ENCODE measurements around the gene CSPG4.
"Not testable (repeated sequence)": the region's sequence is repeated elsewhere in the genome, so short reads cannot be mapped to it uniquely, and the experiment has no call there.

The CSPG4 gene

DNA sequence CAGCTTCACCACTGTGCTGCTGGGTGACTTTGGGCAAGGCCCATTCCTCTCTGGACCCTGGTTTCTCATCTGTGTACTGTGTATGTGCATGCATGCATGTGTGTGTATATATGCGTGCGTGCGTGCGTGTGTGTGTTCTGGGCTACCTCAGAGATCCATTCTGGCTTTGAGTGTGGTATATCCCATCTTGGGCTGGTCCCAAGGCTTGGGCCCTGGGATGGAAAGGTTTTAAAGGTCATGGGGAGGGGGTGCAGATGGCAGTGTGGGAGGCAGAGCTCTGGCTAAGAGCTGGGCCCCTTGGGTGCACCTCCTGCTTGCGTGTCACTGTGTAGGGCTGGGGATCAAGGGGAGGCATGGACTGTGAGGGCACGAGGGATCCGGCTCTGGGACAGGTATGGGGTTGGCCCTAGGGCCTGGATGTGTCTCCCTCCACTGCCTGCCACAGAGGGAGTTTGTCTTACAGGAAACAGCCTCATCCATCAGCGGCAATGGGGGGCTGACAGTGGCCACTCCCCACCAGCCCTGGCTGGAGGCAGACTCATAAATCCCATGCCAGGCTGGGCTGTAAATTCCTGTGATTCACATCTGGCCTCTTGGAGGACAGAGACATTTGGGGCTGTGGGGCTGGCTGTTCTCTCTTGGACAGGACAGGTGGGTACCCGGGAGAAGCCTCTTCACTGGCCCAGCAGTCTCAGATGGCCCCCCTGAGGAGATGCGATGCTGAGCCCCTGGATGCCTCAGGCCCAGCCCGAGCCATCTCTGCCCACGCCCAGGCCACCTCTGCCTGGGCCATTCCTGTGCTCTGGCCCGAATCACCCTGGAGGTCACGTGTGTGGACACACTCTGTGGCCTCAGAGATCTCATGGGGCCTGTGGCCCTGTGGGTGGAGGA, 21.4 kb upstream of the CSPG4 start:
- TF ChIP-seq, protein P1, sequence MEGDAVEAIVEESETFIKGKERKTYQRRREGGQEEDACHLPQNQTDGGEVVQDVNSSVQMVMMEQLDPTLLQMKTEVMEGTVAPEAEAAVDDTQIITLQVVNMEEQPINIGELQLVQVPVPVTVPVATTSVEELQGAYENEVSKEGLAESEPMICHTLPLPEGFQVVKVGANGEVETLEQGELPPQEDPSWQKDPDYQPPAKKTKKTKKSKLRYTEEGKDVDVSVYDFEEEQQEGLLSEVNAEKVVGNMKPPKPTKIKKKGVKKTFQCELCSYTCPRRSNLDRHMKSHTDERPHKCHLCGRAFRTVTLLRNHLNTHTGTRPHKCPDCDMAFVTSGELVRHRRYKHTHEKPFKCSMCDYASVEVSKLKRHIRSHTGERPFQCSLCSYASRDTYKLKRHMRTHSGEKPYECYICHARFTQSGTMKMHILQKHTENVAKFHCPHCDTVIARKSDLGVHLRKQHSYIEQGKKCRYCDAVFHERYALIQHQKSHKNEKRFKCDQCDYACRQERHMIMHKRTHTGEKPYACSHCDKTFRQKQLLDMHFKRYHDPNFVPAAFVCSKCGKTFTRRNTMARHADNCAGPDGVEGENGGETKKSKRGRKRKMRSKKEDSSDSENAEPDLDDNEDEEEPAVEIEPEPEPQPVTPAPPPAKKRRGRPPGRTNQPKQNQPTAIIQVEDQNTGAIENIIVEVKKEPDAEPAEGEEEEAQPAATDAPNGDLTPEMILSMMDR (IDR thresholded peaks at IDR 0.05; ENCODE audit: low read depth, low read length, missing control alignments) = no peak
- no peak overlapping the region for H3K4me3 ChIP-seq (replicated peaks; ENCODE audit: low read depth, low read length)
- DNase-seq (ENCODE audit: extremely low read depth, low read depth) = no peak

DNA sequence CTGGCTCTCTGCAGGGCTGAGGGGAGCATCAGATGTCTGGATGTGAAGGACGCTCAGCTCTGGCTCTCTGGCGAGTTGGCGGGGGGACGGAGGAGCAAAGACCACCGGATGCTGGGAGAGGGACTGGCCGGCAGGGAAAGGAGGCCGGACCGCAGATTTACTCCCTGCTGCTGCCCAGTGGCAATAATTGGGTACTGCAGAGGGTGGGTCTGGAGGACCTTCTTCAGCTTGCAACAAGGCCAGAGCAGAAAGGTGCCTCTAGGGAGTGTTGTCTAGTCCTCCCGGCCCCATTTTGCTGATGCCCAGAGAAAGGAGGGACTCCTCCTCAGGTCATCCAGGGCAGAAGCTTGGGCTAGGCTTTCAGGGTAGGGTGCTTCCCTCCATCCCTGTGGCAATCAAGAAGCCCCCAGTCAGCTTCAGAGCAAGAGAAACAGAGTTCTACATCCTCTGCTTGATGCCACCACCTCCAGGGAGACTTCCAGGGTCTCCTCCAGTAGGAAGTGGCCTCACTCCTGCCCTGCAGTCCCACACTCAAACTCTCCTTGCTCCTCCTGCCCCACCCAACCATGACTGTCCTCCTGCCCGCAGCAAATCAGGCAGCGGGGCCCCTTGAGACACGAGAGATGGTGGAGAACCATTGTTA, 20.3 kb upstream of the CSPG4 start:
- no peak overlapping the region for H3K4me3 ChIP-seq (replicated peaks; ENCODE audit: low read depth, low read length)
- TF ChIP-seq, protein P1 (IDR thresholded peaks at IDR 0.05; ENCODE audit: low read depth, low read length, missing control alignments) = peak; percentile 77
- no peak for DNase-seq (ENCODE audit: extremely low read depth, low read depth)

DNA sequence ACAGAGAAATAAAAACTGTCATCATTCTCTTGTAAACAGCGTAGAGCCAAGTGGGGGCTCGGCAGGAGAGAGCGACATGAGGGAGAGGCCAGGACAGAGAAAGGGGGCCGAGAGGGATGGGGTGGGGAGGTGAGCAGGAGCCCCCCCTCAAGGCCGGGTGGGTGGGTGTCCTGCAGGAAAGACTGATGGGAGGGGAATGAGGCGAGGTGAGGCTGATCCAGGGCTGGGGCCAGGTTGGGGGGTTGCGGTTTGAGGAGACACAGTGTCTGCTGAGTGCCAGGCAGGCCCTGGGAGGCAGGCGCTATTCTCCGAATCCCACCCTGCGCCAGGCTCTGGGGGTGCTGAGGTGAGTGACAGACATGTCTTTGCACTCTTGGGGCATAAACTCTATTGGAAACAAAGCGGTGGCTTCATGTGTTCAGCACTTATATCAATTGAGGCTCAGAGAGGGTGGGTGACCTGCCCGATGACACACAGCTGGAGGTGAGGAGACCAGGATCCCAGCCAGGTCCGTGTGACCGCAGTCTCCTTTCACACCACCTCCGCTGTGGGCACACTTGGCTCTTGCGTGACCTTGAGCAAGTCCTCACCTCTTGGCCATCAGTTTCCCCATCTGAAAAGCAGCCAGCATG, 19.6 kb upstream of the CSPG4 start:
- H3K4me3 ChIP-seq (replicated peaks; ENCODE audit: low read depth, low read length) = no peak overlapping the region
- DNase-seq (ENCODE audit: extremely low read depth, low read depth) = no peak
- TF ChIP-seq, protein P1 (IDR thresholded peaks at IDR 0.05; ENCODE audit: low read depth, low read length, missing control alignments) = no peak

DNA sequence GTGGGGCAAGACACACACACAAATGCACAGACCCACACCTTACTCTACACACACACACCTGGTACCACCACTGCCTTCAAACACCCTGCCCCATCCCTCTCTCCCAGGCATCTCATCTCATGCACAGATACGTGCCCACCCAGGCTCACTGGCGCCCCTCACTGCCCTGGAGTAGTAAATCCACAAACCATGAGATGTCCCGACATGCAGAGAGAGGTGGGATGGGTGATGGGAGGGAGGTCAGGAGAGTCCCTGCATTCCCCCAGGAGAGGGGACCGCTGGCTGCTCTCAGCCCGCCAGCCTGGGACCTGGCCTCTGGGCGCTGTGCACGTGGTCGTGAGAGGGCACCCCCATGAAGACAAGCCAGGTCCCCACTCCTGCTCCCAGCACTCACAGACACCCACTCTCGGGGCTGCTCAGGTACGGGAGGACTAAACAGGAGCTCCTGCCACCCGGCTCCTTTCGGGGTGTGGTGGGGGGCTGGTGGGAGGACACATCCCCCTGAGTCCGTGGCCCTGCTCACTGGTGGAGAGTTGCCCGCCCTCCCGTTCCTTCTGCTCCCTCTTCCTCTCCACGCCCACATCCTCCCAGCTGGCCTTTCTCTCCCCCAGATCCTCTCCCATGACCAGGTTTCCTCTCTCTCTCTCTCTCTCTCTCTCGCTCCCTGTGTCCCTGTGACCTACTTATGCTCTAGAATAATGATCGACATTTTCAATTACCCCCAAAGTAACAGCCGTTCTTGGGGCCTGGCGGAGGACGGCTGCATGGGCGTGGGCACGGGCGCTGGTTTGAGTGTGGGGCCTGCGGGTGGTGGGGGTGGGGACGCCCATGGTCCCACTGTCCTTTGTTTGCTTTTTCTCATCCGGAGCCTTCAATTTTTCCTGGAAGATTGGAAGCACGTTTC, 18.9 kb upstream of the CSPG4 start:
- H3K4me3 ChIP-seq (replicated peaks; ENCODE audit: low read depth, low read length) = no peak overlapping the region

DNA sequence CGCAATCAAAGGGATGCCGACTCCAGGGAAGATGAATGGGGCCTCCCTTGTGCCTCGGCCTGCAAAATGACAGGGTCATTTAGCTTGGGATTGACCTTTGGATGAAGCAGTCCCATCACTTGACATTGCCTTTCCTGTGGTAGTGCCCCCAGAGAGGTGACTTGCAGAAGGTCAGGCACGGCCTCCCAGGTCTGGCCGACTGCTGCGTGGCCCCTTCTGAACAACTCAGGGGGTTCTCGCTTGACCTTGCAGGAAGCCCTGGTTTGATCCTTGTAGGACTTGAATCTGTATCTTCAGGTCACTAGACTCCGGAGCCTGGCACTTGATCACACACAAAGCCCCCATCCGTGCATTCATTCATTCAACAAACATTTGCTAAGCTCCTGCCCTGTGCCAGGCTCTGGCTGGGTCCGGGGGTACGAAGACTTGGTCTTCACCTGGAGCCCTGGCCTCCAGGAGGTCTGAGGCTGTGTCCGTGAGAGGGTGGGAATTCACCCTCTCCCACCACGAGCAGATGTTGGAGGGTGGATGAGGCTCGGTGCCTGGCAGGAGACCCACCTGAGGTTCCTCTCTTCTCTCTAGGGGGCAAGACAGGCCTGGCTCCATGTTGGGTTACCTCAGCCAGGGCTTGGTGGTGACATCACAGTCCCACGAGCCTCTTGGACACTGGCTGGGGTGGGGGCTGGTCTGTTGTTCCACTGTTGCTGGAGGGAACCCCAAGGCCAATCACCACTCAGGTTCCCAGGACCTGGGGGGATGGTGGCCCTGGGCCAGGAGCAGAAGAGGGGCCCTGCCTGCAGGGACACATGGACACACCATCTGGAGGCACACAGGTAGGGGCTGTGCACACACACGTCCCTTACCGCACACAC, 18.0 kb upstream of the CSPG4 start:
- not testable (repeated sequence) for H3K4me3 ChIP-seq (replicated peaks; ENCODE audit: low read depth, low read length); DNase-seq (ENCODE audit: extremely low read depth, low read depth)

More for the DNA sequence above, 18.9 kb upstream of the CSPG4 start:
- DNase-seq (ENCODE audit: extremely low read depth, low read depth) = no peak
- TF ChIP-seq, protein P1 (IDR thresholded peaks at IDR 0.05; ENCODE audit: low read depth, low read length, missing control alignments) = peak; percentile 14

DNA sequence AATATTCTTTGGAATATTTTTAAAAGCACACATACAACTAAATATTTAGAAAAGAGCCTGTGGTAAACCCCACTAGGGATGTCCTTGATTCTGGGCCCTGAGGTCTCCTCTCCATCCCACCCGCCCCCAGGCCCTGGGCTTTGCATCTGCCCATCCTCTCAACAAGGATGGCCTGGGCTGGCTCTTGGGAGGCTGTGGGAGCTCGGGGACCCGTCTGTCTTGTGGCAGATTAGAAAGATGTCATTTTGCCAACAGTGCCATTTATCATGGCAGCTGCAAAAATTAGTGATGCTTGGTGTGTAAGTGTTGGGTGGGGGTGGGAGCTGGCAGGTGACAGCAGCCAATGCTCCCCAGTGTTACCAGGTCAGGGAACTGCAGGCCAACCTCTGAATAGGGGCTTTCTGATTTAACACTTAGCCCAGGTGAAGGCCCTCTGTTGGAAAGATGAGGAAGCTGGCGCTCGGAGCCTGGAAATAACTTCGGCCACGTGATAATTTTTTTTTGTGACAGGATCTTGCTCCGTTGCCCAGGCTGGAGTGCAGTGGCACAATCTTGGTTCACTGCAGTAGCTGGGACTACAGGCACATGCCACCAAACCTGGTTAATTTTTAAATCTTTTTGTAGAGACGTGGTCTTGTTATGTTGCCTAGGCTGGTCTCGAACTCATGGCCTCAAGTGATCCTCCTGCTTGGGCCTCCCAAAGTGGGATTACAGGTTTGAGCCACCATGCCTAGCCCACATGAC, 16.9 kb upstream of the CSPG4 start:
- DNase-seq (ENCODE audit: extremely low read depth, low read depth) = no peak
- TF ChIP-seq, protein P1 (IDR thresholded peaks at IDR 0.05; ENCODE audit: low read depth, low read length, missing control alignments) = no peak
- no peak overlapping the region for H3K4me3 ChIP-seq (replicated peaks; ENCODE audit: low read depth, low read length)
